Adrenal gland (tissue), 12 donors: Measurements from ENCODE around the gene ARL4A. TPM values are rescaled to one million over a fixed set of nuclear protein-coding genes. Genes with fewer than 3 reads are reported as not detected.
"Not testable (repeated sequence)": the region's sequence is repeated elsewhere in the genome, so short reads cannot be mapped to it uniquely, and the experiment has no call there.

Source experiments
- DNase-seq, 7 donors: peaks; one replicate each; pipeline ENCODE4 v3.0.0-alpha.2; 2019 to 2020
- H3K27ac ChIP-seq, 5 donors: fragments of 200-600 bp; sonication (generic) in 4 of 5; 1 replicate in 3 of 5; 2 replicates in 2 of 5; pipeline versions ENCODE4 v1.5.1 to v1.8.0; 2016 to 2020; ENCODE audit warnings: mild to moderate bottlenecking in 1 of 5
- H3K27me3 ChIP-seq: fragments of 200-600 bp; 2 replicates; pipeline ENCODE4 v1.8.0; 2021
- H3K36me3 ChIP-seq, 2 donors: fragments of 200-600 bp; replicated peaks in 1 of 2; 1 replicate in 1 of 2; 2 replicates in 1 of 2; pipeline versions ENCODE4 v1.5.1 to v1.8.0; 2018 to 2022
- H3K4me1 ChIP-seq, 2 donors: fragments of 200-600 bp; replicated peaks in 1 of 2; 1 replicate in 1 of 2; 2 replicates in 1 of 2; pipeline versions ENCODE4 v1.5.1 to v1.8.0; 2018 to 2021
- H3K4me3 ChIP-seq, 4 donors: fragments of 200-600 bp; sonication (generic) in 3 of 4; one replicate each; pipeline ENCODE4 v1.5.1; 2016 to 2018
- H3K9me3 ChIP-seq, 3 donors: fragments of 200-600 bp; sonication (generic) in 1 of 3; replicated peaks in 1 of 3; 1 replicate in 2 of 3; 2 replicates in 1 of 3; pipeline versions ENCODE4 v1.5.1 to v1.8.0; 2016 to 2021
- CTCF ChIP-seq, 6 experiments: fragments of 450-650 bp in 4 of 6; fragments of 200-600 bp in 2 of 6; sonication (generic) in 1 of 6; IDR thresholded peaks; 1 replicate in 5 of 6; 2 replicates in 1 of 6; pipeline versions ENCODE4 v1.5.1 to v1.8.0; 2016 to 2021; ENCODE audit warnings: antibody characterized with exemption in 6 of 6, mild to moderate bottlenecking in 2 of 6, moderate library complexity in 1 of 6
- POLR2A ChIP-seq, 2 donors: fragments of 450-650 bp; IDR thresholded peaks; one replicate each; pipeline ENCODE4 v1.6.1; 2017; ENCODE audit warnings: antibody characterized with exemption in 2 of 2, mild to moderate bottlenecking in 2 of 2, moderate library complexity in 1 of 2
- WGBS, 4 donors: extraction: QIAGEN DNeasy Blood & Tissue Kit in 2 of 4; methylation state at CpG; one replicate each; pipeline versions ENCODE4 v1.1.5 to v1.1.7; 2013 to 2017; 5-methylcytosine and 5-hydroxymethylcytosine counted together
- intact Hi-C, 2 donors: fragments of 100-400 bp; cut with DNase I; formaldehyde crosslinking; loops; one replicate each; pipeline versions ENCODE4 v1.14.1 to v1.15.0; 2022 to 2023
- polyA plus RNA-seq, 3 donors: library from polyadenylated mRNA; stranded (reverse); fragments of 200-250 nt in 2 of 3; fragments of 350-450 nt in 1 of 3; fragmentation: Illumina TruSeq in 1 of 3; extraction: RNeasy Lipid Tissue Mini Kit (QIAGEN cat#74804) in 1 of 3; gene quantifications; one replicate each; pipeline ENCODE4 v1.2.3, GENCODE V29; 2013 to 2014
- total RNA-seq, 9 donors: library from RNA; depleted of rRNA in 4 of 9; stranded (reverse); fragments of >200 nt in 4 of 9; fragments of 120-200 nt in 1 of 9; fragmentation: NEBNext Ultra II Directional in 1 of 9; extraction: Animal tissue kit (Norgen Biotek cat#: 25700) in 1 of 9; gene quantifications; one replicate each; pipeline versions ENCODE4 v1.1.0 to v1.2.4, GENCODE V29; 2013 to 2023
- donor health status: healthy with polysubstance abuse.
- donor health status: Bipolar disorder and iron deficiency.
- donor health status: DM: yes; HTN: yes; CAD: no.
- donor health status: DM: no; HTN: no; CAD: no.
- donor health status: DM: no; HTN: no; CAD: no.
- donor health status: DM: yes; HTN: yes; CAD: no.

The ARL4A gene
- total and polyA plus RNA-seq, 12 donors: 7.7 to 27.8 (median 10.1) TPM

DNA sequence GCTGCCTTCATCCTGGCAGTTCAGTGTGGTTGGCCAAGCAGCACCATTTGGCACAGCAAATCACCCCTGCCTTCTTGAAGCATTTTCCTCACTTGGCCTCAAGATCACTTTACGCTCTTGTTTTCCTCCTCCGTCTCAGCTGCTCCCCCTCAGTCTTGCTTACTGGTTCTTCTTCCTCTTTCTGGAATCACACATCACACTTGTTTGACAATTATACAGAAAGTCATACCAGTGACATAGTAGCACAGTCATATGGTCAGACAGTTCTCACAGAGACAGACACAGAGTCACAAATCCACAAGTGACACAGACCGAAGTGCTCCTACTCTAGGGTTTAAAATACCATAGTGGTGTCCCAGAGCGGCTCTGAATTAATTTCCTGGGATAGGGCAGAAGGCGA, 43.8 kb upstream of the ARL4A start:
- Histone ChIP-seq H3K27me3 (no peaks in the 10 kb centered on the region), H3K4me3 (no peak overlapping the region), H3K9me3 (no peaks in the 10 kb centered on the region), H3K36me3 (no peaks in the 10 kb centered on the region), H3K27ac (no peak overlapping the region), H3K4me1 (peaks cover 0 to 8% of the 10 kb centered on the region in 2 donors)
- DNase-seq: no peak
- WGBS, 4 donors: 82 to 88% (median 85%) methylated on average over 5 of the region's 5 CpGs
- TF ChIP-seq POLR2A (IDR thresholded peaks at IDR 0.05) (no peak), CTCF (IDR thresholded peaks at IDR 0.05) (no peak)
- intact Hi-C loops: no loop called here

DNA sequence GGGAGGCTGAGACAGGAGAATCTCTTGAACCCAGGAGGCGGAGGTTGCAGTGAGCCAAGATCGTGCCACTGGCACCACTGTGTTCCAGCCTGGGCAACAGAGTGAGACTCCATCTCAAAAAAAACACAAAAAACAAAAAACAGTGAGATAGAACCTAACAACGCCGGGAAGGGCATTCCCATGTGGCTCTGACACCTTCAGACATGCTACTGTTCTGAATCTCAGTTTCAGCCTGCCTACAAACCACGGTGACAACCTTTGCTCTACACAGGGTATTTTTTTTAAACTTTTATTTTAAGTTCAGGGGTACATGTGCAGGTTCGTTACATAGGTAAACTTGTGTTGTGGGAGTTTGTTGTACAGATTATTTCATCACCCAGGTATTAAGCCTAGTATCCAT, 42.2 kb upstream of the ARL4A start:
- intact Hi-C loops, H3K36me3 ChIP-seq, H3K27me3 ChIP-seq, H3K4me1 ChIP-seq, H3K9me3 ChIP-seq, H3K4me3 ChIP-seq, H3K27ac ChIP-seq, DNase-seq: not testable (repeated sequence)
- 77 to 99% (median 81%) methylated on average over 6 of the region's 6 CpGs for WGBS, 4 donors

- Histone ChIP-seq H3K4me1 (peaks cover 0 to 8% of the 10 kb centered on the region in 2 donors), H3K27me3 (no peaks in the 10 kb centered on the region), H3K36me3 (no peaks in the 10 kb centered on the region), H3K4me3 (no peak overlapping the region), H3K9me3 (no peaks in the 10 kb centered on the region), H3K27ac (no peak overlapping the region)
- DNase-seq: no peak
- TF ChIP-seq POLR2A (IDR thresholded peaks at IDR 0.05): no peak
- intact Hi-C loops: no loop called here
- 70 to 88% (median 76%) methylated on average over 1 of the region's 1 CpG for WGBS, 4 donors
These were observed 41.3 kb upstream of the ARL4A start for GRCh38 chr7:12646139-12646538.

DNA sequence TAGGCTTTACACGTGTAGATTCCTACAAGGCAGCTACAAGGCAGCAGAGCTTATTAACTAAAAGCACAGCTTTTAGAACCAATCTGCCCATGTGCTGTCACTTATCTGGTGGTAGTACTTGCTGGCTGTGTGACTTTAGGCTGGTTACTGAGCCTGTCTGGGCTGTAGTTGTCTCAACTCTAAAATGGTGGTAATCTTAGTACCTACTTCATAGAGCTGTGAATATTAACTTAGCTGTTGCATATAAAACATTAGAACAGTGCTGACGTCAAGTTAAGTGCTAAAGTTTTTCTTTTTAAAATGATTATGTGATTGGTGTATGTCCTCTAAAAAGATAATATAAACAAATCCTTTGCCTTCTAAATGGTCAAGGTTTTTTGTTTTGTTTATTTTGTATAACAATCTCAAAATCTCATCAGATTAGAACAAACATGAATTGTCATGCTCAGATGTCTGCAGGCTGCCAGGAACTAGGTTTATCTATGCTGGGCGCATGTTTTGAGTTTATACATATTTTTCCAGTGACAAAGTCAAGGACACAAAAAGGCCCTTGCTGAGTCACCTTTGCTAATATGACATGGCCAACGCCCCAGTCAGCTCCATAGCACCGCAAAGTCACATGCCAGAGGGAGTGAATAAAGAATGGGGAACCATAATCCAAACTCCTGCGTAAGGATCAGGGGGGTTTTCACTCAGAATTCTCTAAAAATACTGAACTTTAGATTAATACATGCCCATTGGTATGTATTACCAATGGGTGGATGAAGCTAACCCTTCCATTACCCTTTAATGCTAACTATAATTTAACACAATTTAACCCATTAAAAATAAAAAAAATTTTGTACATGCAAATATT, 39.8 kb upstream of the ARL4A start:
- peak overlapping the region in 2 of 5 donors; percentile 59 to 76 for H3K27ac ChIP-seq
- no peaks in the 10 kb centered on the region for H3K36me3 ChIP-seq
- intact Hi-C loops: no loop called here
- no peaks in the 10 kb centered on the region for H3K27me3 ChIP-seq
- no peak overlapping the region for H3K4me3 ChIP-seq
- peak; percentile 48 to 83 (median 79) for DNase-seq
- H3K9me3 ChIP-seq: no peaks in the 10 kb centered on the region
- H3K4me1 ChIP-seq: peaks cover 0 to 8% of the 10 kb centered on the region in 2 donors
- TF ChIP-seq CTCF (IDR thresholded peaks at IDR 0.05) (no peak), POLR2A (IDR thresholded peaks at IDR 0.05) (no peak)
- 40 to 47% (median 44%) methylated on average over 6 of the region's 6 CpGs for WGBS, 4 donors

- H3K4me3 ChIP-seq: no peak overlapping the region
- H3K9me3 ChIP-seq: no peaks in the 10 kb centered on the region
- no peaks in the 10 kb centered on the region for H3K27me3 ChIP-seq
- H3K36me3 ChIP-seq: no peaks in the 10 kb centered on the region
- DNase-seq: no peak
- peaks cover 0 to 8% of the 10 kb centered on the region in 2 donors for H3K4me1 ChIP-seq
- 78 to 94% (median 89%) methylated on average over 4 of the region's 4 CpGs for WGBS, 4 donors
- no peak overlapping the region for H3K27ac ChIP-seq
- intact Hi-C loops: no loop called here
- no peak for TF ChIP-seq CTCF (IDR thresholded peaks at IDR 0.05)
- no peak for TF ChIP-seq POLR2A (IDR thresholded peaks at IDR 0.05)
These were observed 38.6 kb upstream of the ARL4A start for GRCh38 chr7:12648704-12649261.
